HepG2 (cell line): ENCODE measurements around the gene ZNF385B. TPM values are rescaled to one million over a fixed set of nuclear protein-coding genes. Genes with fewer than 3 reads are reported as not detected.

Experiments used
- AGO1 ChIP-seq: fragments of 200-400 bp; formaldehyde crosslinking; IDR thresholded peaks from 2 replicates; pipeline ENCODE4 v1.6.1; 2017; ENCODE audit warnings: mild to moderate bottlenecking, low read depth, low read length, moderate library complexity; ENCODE audit not compliant: poor library complexity, severe bottlenecking
- CENPT ChIP-seq: sonication (generic); formaldehyde crosslinking; IDR thresholded peaks from 2 replicates; pipeline ENCODE4 v1.8.0; 2022; ENCODE audit warnings: low read depth, mild to moderate bottlenecking, moderate library complexity, missing genetic modification reagents
- CREB1 ChIP-seq, 2 experiments: fragments of 450-650 bp in 1 of 2; IDR thresholded peaks; 2 replicates each; pipeline ENCODE4 v1.6.1; 2016 to 2017; ENCODE audit warnings: control low read depth in 1 of 2, mild to moderate bottlenecking in 1 of 2, missing compliant biosample characterization in 1 of 2, missing genetic modification characterization in 1 of 2
- DMAP1 ChIP-seq: IDR thresholded peaks from 2 replicates; pipeline ENCODE4 v1.6.1; 2016
- FOXK2 ChIP-seq: fragments of 450-650 bp; IDR thresholded peaks from 2 replicates; pipeline ENCODE4 v1.6.1; 2016
- FOXP1 ChIP-seq, 2 experiments: fragments of 450-650 bp in 1 of 2; IDR thresholded peaks; 2 replicates each; pipeline ENCODE4 v1.6.1; 2017 to 2018; ENCODE audit warnings: antibody characterized with exemption in 1 of 2
- GZF1 ChIP-seq: sonication (generic); formaldehyde crosslinking; IDR thresholded peaks from 2 replicates; pipeline ENCODE4 v1.5.1; 2020; ENCODE audit warnings: mild to moderate bottlenecking, missing genetic modification reagents
- KDM6A ChIP-seq: IDR thresholded peaks from 2 replicates; pipeline ENCODE4 v1.6.1; 2016; ENCODE audit warnings: low read depth
- KLF15 ChIP-seq: sonication (generic); formaldehyde crosslinking; IDR thresholded peaks from 2 replicates; pipeline ENCODE4 v1.8.1; 2023; ENCODE audit warnings: borderline replicate concordance, mild to moderate bottlenecking, inconsistent platforms, missing genetic modification reagents, mixed read lengths
- KLF16 ChIP-seq, 2 experiments: sonication (generic) in 1 of 2; formaldehyde crosslinking in 1 of 2; IDR thresholded peaks; 2 replicates each; pipeline versions ENCODE4 v1.6.1 to v1.8.0; 2016 to 2023; ENCODE audit warnings: missing genetic modification reagents in 2 of 2, missing compliant biosample characterization in 1 of 2
- MEF2D ChIP-seq: sonication (generic); formaldehyde crosslinking; IDR thresholded peaks from 2 replicates; pipeline ENCODE4 v1.5.1; 2020; ENCODE audit warnings: mild to moderate bottlenecking, missing genetic modification reagents
- MIXL1 ChIP-seq: IDR thresholded peaks from 2 replicates; pipeline ENCODE4 v1.6.1; 2016
- NCOA2 ChIP-seq: sonication (generic); formaldehyde crosslinking; IDR thresholded peaks from 2 replicates; pipeline ENCODE4 v1.8.0; 2022; ENCODE audit warnings: inconsistent platforms
- NFYB ChIP-seq: sonication (generic); formaldehyde crosslinking; IDR thresholded peaks from 2 replicates; pipeline ENCODE4 v1.4.0; 2020; ENCODE audit warnings: missing genetic modification reagents
- SP140L ChIP-seq: sonication (generic); formaldehyde crosslinking; IDR thresholded peaks from 2 replicates; pipeline ENCODE4 v1.4.0; 2020; ENCODE audit warnings: missing genetic modification reagents, borderline replicate concordance
- STAT5B ChIP-seq: sonication (generic); formaldehyde crosslinking; IDR thresholded peaks from 2 replicates; pipeline ENCODE4 v1.4.0; 2020; ENCODE audit warnings: missing genetic modification reagents
- TBX2 ChIP-seq: sonication (generic); formaldehyde crosslinking; IDR thresholded peaks from 2 replicates; pipeline ENCODE4 v1.5.0; 2020; ENCODE audit warnings: missing genetic modification reagents, mild to moderate bottlenecking, borderline replicate concordance
- ZBTB20 ChIP-seq: sonication (generic); formaldehyde crosslinking; IDR thresholded peaks from 2 replicates; pipeline ENCODE4 v1.8.1; 2023; ENCODE audit warnings: missing genetic modification reagents, low read depth, mild to moderate bottlenecking, borderline replicate concordance
- ZBTB39 ChIP-seq: sonication (generic); formaldehyde crosslinking; IDR thresholded peaks from 2 replicates; pipeline ENCODE4 v1.5.0; 2020; ENCODE audit warnings: missing genetic modification reagents
- ZMYM2 ChIP-seq: sonication (generic); formaldehyde crosslinking; IDR thresholded peaks from 2 replicates; pipeline ENCODE4 v1.8.0; 2022; ENCODE audit warnings: mild to moderate bottlenecking, missing genetic modification reagents
- ZNF281 ChIP-seq: sonication (generic); formaldehyde crosslinking; IDR thresholded peaks from 2 replicates; pipeline ENCODE4 v1.4.0; 2020; ENCODE audit warnings: missing genetic modification reagents, borderline replicate concordance
- ZNF703 ChIP-seq: sonication (generic); formaldehyde crosslinking; IDR thresholded peaks from 2 replicates; pipeline ENCODE4 v1.5.1; 2020; ENCODE audit warnings: missing genetic modification reagents, mild to moderate bottlenecking, moderate library complexity, borderline replicate concordance
- ZNF724P ChIP-seq: sonication (generic); formaldehyde crosslinking; IDR thresholded peaks from 2 replicates; pipeline ENCODE4 v1.8.0; 2022; ENCODE audit warnings: missing genetic modification reagents, borderline replicate concordance
- polyA plus RNA-seq, 8 experiments: library from polyadenylated mRNA; depleted of rRNA in 3 of 8; stranded (reverse) in 7 of 8; unstranded in 1 of 8; fragments of >200 nt; fragmentation: Illumina TruSeq in 4 of 8; extraction: Trizol in 4 of 8; gene quantifications; 2 replicates each; pipeline versions ENCODE4 v1.2.1 to v1.2.3, GENCODE V29; 2011 to 2016; ENCODE audit warnings: low read depth in 4 of 8, missing spikeins in 1 of 8, mixed read lengths in 1 of 8; ENCODE audit not compliant: insufficient read depth in 1 of 8
- total RNA-seq, 5 experiments: library from RNA; depleted of rRNA; stranded (reverse); fragments of >200 nt; fragmentation: Illumina TruSeq; extraction: Trizol; gene quantifications; 2 replicates each; pipeline ENCODE4 v1.2.3, GENCODE V29; 2016; ENCODE audit warnings: low read depth in 1 of 5
- TF ChIP-seq, protein P1 (sequence below): sonication (generic); formaldehyde crosslinking; IDR thresholded peaks from 2 replicates; pipeline ENCODE4 v1.4.0; 2020; ENCODE audit warnings: missing genetic modification reagents

ZNF385B gene
- total and polyA plus RNA-seq, 2 of the 13 experiments (the other 11 are each of a cell fraction or from before 2014, with no cell fraction given): 3.3 to 6.7 TPM

- TF ChIP-seq, protein P1, sequence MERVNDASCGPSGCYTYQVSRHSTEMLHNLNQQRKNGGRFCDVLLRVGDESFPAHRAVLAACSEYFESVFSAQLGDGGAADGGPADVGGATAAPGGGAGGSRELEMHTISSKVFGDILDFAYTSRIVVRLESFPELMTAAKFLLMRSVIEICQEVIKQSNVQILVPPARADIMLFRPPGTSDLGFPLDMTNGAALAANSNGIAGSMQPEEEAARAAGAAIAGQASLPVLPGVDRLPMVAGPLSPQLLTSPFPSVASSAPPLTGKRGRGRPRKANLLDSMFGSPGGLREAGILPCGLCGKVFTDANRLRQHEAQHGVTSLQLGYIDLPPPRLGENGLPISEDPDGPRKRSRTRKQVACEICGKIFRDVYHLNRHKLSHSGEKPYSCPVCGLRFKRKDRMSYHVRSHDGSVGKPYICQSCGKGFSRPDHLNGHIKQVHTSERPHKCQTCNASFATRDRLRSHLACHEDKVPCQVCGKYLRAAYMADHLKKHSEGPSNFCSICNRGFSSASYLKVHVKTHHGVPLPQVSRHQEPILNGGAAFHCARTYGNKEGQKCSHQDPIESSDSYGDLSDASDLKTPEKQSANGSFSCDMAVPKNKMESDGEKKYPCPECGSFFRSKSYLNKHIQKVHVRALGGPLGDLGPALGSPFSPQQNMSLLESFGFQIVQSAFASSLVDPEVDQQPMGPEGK (CRISPR knock-in tag): peak; percentile 45; the same call in 1 of the 2 replicates
- TF ChIP-seq NFYB (CRISPR knock-in tag) (0 out of 2 replicates have a peak, but pooled peaks have one; percentile 13), KLF15 (CRISPR knock-in tag) (no peak), DMAP1 (CRISPR knock-in tag) (peak; percentile 41), CENPT (CRISPR knock-in tag) (no peak), ZNF724P (peak; percentile 79; the same call in 1 of the 2 replicates), CREB1 (IDR thresholded peaks at IDR 0.05) (0 out of 2 replicates have a peak, but pooled peaks have one; percentile 46), CREB1 (CRISPR knock-in tag; IDR thresholded peaks at IDR 0.05) (peak; percentile 83), KLF16 (CRISPR knock-in tag; IDR thresholded peaks at IDR 0.05) (peak in 1 of 2 experiments; percentile 98; a peak in 2 of 4 replicates), FOXK2 (peak; percentile 14; the same call in 1 of the 2 replicates), TBX2 (CRISPR knock-in tag) (peak; percentile 98), MEF2D (no peak; the same call in none of the 2 replicates), ZBTB20 (CRISPR knock-in tag) (0 out of 2 replicates have a peak, but pooled peaks have one; percentile 62), ZNF703 (CRISPR knock-in tag) (peak; percentile 93; the same call in 1 of the 2 replicates), MIXL1 (CRISPR knock-in tag) (peak; percentile 97), GZF1 (CRISPR knock-in tag) (no peak), KDM6A (CRISPR knock-in tag) (peak; percentile 73), SP140L (CRISPR knock-in tag) (0 out of 2 replicates have a peak, but pooled peaks have one; percentile 74), AGO1 (no peak), ZMYM2 (peak; percentile 69; the same call in 1 of the 2 replicates), FOXP1 (IDR thresholded peaks at IDR 0.05) (peak; percentile 79), FOXP1 (CRISPR knock-in tag; IDR thresholded peaks at IDR 0.05) (peak; percentile 96), ZBTB39 (CRISPR knock-in tag) (peak; percentile 91; the same call in 1 of the 2 replicates), ZNF281 (CRISPR knock-in tag) (peak; percentile 90), STAT5B (CRISPR knock-in tag) (no peak; the same call in 1 of the 2 replicates), NCOA2 (CRISPR knock-in tag) (peak; percentile 100)
Measured at GRCh38 chr2:179543361-179543901, 318.0 kb downstream of the ZNF385B start (continued).
